Kidney tubule cell (primary cell): ENCODE results near the gene MFSD12.
"Not testable (repeated sequence)": the region's sequence is repeated elsewhere in the genome, so short reads cannot be mapped to it uniquely, and the experiment has no call there.

Experiments
- DNase-seq: peaks from one replicate; pipeline ENCODE4 v3.0.0-alpha.2; 2018; ENCODE audit warnings: low spot score

Gene MFSD12

DNA sequence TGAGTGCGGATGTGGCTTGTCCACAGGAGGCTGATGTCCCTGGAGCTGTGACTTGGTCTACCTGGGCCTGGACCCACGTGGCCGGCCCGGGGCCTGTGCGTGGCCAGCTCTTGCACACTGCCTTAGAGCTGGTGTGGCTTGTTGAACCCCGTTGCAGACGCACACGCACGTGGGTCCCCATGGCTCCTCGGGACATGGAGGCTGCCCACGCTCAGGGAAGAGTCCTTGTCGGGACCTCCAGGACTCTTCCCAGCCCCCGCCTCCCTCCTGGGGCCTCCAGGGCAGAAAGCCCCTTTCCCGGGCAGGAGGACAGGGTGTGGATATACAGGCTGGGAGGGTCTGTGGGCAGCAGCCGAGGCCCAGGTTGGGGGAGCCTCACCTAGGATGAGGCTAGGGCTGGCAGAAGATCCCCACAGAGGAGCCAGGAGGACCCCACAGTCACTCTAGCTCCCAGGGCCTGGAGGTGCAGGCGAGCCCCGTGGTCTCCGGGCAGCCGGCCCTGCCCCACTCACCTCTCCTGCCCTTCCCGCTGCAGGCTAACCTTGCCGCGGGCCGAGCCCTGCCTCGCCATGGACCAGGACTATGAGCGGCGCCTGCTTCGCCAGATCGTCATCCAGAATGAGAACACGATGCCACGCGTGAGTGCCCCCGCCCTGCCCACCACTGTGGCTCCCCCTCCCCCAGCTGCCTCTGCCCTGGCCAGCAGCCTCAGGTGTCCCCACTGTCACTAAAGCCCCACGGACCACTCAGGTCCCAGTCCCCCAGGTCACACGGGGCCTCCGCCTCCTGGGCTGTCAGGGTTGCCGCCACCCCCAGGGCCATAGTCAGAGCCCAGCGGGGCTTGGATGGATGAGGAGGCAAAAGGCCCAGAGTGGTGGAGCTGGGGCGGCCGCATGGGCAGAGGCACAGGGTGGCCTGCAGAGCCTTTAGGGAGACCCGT is 34.7 kb downstream of the MFSD12 start:
- no peak for DNase-seq

DNA sequence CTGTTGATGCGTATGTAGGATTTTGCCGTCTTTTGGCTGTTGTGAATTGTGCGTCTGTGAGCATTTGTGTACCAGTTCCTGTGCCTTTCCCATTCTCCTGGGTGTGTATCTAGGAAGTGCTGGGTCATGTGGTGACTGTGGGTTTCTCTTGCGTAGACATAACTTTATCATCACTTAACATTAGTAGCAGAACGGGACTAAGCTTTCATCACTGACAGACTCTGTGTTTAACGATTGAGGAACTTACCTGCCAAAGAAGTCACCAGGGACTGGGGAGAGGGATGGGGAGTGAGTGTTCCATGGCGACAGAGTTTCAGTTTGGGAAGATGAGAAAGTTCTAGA is 36.3 kb downstream of the MFSD12 start:
- peak; percentile 22 for DNase-seq

DNA sequence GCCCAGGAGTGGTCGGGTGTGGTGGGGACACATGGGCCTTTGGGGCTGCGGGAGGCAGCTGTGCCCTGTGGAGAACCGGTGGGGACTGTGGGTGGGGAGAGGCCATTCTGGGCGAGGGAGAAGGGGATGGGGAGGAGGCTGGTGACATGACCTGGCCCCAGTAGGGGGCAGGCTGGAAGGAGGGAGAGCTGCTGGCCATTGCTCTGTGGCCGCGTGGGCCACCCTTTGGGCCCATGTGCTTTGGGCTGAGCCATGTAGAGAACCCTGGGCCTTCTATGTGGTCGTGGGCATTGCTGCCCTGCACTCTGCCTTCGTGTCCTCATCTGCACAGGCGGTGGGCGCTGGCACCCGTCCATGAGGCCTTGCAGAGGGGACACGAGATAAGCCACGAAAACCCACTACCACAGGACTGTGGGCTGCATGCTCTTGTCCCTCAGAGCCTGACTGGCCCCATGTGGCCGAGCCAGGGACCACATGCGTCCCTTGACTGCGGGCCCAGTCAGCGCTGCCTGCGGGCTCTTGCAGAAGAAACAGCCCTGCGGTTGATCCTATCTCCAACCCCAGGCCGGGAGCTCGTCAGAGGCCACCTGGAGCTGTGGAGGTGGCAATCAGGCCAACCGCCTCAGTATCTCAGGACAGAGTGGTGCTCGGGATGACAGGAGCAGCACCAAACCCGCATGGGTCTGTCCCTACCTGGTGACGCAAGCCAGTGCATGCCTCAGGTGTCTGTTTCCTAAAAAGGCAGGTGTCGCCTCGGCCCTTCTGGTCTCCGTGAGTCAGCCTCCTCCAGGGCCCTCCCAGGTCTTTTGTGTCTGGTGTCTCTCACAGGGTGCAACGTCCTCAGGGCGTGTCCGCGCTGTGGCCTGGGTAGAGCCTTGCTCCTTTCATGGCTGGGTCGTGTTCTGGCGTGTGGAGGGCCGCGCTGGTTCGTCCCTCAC is 37.0 kb downstream of the MFSD12 start:
- DNase-seq, result no peak

DNA sequence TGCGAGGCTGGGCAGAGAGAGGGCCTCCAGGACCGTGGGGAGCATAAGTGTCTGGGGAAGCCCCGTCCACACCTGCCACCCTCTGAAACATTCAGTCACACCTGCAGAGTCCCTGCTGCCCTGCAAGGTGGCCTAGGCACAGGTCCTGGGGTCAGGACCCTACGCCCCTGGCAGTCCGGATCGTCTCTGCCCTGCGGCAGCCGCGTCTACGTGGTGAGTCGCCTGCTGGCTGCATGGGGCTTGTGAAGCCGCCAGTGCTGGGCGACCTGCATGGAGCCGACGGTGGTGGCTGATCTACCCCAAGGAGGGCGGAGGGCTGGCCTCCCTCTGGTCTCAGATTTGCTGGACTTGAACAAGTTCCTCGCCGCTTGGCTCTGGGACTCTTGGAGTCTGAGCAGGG is 38.3 kb downstream of the MFSD12 start:
- DNase-seq, result no peak

DNA sequence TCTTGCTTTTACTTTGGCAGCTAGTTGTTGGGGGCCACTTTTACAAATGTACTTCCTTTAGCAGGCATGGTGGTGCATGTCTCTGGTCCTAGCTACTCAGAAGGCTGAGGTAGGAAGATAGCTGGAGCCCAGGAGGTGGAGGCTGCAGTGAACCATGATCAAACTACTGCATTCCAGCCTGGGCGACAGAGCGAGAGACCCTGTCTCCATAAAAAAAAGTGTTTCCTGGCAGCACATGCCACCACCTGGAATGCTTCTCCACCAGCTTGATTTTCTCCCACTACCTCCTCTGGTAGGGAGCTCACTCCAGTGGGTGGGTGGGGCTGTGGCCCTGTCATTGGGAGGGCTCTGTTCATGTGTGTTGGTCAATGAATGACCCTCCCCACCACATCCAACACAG is 38.7 kb downstream of the MFSD12 start:
- DNase-seq, result peak; percentile 61

DNA sequence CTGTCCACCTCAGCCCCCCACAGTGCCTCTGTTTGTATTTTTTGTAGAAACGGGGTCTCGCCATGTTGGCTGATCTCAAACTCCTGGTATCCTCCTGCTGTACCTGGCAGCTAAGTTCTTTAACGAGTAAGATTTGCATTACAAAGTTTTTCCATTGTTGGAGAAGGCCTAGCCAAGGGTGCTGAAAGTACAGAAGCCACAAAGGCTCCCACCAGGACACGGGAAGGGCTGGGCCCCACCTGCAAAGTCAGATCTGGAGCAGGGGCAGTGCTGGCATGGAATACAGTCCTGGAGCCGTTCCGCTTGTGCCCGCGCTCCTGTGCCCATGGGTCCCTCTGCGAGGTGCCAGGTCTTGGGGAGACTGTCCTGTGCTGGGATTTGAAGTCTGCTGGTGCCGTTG is 39.1 kb downstream of the MFSD12 start:
- no peak for DNase-seq

DNA sequence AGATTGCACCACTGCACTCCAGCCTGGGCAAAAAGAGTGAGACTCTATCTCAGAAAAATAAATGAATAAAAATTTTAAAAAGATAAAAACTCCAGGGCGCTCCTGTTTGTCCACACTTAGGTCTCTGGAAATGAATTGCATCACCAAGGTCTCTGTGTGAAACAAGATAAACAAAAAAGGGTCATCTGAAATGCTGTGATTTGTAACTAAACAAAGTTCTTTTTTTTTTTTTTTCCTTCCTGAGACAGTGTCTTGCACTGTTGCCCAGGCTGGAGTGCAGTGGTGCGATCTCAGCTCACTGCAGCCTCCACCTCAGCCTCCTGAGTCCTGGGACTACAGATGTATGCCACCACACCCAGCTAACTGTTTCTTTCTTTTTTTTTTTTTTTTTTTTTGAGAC is 39.7 kb downstream of the MFSD12 start:
- no peak for DNase-seq

DNA sequence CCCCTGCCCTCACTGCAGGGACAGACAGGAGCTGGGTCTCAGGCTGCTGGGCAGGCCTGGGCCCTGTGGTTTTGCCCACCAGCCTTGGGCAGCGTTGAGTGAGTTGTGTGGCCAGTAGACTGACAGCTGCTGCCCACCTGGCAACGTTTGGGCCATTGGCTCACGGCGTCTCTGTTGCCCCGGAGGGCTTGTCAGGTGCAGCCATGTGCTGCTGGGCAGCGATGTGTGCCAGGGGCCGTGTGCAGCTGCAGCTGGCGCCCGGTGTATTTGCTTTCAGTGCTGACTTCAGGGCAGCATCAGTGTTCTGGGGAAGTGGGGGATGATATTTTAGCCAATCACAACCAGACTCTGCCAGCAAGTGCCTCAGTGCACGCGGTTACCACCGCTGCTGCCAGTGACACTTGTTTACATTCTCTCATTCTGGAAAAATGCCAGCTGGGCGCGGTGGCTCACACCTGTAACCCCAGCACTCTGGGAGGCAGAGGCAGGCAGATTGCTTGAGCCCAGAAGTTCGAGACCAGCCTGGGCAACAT is 40.6 kb downstream of the MFSD12 start:
- DNase-seq, result peak; percentile 72

DNA sequence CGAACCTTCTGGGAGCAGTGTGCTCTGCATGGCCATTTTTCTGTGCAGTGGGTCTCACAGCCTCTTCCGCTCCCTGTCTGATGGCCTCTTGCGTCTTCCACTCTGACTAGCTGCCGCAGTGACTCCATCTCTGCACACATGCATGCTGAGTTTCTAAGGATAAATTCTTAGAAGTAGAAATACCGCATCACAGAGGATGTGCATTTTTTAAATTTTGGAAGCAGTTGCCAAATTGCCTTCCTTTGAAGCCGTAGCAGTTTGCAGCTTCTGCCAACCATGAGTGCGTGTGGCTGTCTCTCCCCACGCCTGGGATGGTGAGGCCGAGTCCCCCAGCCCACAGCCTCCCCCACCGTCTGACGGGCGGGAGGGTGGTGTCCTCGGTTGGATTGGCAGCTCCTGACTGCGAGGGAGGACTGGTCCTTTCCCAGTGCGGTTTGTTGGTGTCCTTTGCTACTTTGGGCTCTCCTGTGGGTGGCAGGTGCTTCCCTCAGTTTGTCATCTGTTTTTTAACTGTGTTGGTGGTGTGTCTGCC is 41.4 kb downstream of the MFSD12 start:
- no peak for DNase-seq

DNA sequence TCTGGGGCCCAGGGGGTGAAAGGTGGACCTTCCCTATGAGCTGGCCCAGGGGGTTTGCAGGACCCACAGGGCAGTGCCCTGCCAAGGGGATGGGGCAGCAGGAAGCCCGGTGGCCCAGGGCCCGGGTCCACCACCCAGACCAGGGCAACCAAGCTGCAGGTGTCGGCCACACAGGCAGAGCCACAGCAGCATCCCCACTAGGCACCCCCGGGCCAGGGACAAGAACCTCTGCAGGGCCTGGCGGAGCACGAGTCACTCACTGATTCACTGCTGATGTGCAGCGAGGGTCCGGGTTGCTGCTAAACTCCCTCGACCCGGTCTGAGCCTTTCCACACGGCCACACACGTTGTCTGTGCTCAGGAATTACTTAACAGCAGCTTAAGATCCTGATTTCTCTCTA is 42.5 kb downstream of the MFSD12 start:
- DNase-seq, result peak; percentile 24

DNA sequence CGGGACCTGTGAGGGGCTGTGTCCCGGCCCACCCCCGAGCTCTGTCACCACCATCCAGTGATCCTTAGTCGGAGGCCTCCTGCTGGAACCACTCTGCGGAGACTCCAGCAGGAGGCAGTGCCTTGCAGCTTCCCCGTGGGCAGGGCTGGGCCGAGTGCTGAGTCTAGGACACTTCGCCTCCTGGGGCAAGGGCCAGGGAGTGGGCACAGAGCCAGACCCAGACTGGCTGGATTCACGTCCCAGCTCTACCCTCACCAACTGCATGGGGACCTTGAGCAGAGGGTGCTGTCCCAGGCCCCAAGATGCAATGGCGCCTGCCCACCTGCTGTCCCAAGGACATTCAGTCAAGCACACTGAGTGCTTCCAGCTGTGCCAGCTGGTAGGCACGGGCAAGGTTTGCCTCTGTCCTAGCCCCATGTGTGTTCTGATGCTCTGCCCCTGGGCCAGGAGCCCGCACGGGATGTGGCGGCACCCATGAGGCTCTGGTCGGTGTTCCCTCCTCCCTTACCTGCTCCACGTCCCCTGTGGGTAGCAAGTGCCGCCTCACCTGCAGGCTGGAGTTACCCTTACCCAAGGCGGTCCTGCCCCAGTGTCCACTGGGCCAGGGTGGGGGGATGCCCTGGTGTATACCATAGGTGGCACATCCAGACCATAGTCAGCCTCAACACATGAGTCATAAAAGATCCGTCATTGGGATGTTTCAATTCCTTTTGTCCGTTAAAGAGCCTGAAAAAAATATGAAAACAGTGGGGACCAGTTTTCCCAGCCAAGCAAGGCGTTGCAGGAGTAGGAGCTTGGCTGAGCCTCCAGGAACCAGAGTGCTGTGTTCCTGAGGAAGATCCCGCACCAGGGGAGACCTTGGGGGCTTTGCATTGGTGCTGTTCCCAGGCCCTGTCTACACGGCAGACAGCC is 43.9 kb downstream of the MFSD12 start:
- no peak for DNase-seq

DNA sequence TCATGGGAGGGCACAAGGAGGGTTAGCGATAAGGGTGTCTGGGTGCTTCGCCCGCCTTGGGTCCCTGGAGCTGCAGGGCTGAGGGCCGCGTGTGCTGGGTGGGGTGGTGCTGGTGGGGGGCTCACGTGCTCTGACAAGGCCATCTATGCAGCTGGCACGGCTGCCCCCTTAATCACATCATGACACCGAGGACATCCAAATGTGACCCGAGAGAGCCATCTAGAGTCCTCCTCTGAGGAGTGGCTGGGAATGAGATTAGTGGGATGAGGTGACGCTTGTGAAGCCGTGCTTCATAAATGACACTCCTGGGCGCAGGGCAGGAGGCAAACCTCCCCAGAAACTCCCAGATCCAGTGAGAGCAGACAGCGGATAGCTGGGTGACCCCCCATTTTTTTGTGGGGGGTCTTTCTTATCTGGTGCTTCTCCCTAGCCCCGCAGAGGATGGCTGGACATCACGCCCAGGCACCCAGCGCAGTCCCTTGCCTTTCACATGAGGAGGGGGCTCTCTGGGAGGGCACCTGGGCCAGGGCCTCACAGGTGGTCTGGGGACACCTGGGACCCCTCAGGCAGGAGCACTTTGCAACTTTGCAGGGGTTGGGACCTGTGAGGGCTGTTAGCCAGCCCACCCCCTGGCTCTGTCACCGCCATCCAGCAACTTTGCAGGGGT is 44.7 kb downstream of the MFSD12 start:
- no peak for DNase-seq

DNA sequence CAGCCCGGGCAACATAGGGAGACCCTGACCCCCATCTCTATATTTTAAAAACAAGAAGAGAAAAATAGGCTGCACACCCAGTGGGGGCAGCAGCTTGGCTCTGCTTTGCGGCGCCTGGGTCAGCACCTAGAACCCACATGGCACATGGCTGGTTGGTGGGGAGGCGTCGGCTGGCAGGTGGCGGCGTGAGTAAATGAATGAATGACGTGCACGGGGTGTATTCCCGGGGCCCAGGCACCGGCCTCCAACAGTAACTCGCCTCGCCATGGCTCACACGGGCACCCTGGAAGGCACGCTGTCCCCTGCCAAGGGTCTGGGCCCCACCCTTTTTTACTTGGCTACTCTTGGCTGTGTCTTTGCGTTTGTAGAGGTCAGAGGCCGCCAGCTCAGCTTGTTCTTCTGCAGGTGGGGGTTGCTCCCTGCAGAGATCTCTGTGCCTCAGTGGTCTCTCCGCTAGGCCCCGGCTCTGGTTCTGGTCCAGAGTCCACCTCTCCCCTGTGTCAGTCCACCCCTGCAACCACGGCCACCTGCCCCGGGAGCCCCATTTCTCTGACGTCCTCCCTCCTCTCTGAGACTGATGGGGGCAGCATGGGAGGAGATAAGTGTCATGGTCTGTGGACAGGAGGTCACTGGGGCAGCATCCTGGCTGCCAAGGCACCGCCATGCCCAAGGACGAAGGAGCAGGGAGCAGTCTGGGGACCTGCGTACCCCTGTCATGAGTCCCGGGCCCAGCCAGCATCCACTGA is 45.7 kb downstream of the MFSD12 start:
- no peak for DNase-seq

DNA sequence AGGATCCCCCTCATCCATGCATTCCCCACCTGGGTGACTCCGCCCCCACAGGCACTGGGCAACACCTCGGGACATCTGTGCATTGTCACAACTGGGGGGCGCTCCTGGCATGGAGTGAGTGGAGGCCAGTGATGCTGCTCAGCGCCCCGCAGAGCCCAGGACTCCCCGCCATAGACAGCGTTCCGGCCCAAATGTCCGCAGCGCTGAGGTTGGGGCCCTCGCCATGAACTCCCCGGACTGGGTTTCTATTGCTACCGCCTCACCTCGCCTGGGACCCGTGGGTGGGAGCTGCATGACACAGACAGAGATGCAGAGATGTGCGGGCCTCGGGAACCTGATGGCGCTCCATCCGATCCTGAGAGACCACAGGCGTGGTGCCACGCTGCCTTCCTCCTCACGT is 46.7 kb downstream of the MFSD12 start:
- no peak for DNase-seq

DNA sequence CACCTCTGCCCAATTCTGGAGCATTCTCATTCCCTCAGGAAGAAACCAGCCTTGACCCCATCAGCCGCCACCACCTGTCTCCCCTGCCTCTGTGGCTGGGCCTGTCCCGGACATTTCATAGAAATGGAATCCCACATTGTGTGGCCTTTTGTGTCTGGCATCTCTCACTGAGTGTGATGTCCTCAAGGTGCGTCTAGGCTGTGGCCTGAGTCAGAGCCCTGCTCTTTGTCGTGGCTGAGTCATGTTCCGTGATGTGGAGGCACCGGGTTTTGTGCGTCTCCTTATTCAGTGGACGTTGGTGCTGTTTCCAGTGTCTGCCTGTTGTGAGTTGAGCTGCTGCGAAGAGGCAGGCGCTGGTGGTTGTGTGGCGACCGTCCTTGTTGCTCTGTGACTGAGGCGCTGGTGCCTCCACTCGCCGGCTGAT is 47.8 kb downstream of the MFSD12 start:
- peak; percentile 88 for DNase-seq

DNA sequence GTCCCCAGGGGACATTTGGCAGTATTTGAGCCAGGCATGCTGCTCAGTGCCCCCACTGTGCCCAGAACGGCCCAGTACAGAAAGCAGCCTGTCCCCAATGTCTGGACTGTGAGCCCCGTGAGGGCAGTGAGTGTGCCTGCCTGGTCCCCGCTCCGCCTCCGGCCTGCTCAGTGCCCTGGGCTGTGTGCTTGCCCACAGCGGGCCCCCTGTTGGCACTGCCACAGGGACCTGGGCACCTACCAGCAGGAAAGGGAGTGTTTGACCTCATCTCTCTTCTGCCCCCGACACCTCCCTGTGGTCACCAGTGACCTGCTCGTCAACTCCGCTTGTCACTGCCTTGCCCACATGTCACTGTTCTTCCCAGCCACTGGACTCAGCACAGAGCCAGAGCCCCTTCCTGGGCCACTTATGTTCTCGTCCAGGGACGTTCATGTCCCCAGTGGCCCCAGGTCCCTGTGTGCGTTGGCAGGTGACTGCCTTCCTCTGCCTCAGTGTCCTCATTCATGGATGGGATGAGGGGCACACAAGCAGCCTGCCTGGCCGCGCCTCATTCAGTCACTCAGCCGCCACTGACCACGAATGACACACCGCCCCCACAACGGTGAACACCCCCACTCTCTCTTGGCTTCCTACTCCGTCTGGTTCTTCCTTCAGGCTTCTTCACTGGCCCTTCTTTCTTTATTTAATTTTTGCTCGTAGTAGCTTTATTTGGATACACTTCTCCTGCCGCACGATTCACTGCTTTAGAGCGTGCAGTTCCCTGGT is 48.4 kb downstream of the MFSD12 start:
- peak; percentile 39 for DNase-seq

DNA sequence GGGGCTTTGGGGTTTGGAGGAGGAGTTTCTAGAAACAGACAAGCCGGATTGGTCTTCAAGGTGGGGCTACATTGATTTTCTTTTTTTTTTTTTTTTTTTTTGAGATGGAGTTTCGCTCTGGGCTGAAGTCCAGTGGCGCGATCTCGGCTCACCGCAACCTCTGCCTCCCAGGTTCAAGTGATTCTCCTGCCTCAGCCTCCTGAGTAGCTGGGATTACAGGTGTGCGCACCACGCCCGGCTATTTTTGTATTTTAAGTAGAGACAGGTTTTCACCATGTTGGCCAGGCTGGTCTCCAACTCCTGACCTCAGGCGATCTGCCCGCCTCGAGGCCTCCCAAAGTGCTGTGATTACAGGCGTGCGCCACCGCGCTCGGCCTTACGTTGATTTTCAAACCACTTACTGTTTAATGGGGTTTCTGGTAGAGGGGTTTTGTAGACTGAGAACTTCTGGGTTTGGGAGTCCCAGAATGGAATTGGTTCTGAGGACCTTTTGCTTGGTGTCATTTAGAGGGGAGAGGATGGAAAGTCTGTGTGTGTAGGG is 49.2 kb downstream of the MFSD12 start:
- DNase-seq, result not testable (repeated sequence)

DNA sequence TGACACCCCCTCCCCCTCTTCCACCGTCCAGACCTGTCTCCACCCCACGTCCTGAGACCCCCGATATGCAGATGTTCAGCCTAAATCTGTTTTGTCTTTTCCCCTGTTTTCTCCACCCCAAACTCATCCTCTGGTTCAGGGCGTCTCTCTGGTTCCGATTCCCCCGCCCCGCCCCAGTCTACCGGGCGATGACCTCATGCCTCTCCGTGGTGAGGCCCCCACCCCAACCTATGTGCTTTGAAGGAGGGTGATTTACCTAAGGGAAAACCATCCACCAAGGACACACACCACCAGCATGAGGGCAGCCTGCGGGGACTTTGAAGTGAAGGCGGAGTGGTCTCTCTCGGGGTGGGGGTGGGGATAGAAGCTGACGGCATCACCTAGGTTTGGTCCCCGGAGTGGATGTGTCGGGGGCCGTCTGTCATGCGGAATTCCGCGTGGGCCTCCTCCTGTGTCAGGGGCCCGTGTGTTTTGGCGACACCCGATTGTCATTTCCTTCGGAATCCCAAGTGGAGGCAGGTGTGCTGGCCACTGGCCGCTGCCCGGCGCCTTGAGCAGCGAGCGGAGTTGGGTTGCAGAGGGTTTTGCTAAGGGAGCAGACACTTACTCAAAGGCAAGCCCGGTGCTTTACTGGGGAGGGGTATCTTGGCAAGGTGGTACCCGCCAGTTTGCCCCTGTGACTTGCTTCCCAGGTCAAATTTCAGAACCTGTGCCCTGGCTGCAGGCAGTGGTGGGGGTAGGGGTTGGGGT is 49.8 kb downstream of the MFSD12 start:
- peak; percentile 30 for DNase-seq
